Spleen (tissue), 7 donors: ENCODE results near the gene NUP85.

ENCODE experiments used
- POLR2AphosphoS5 ChIP-seq, 3 donors: sonication (generic); formaldehyde crosslinking; IDR thresholded peaks; one replicate each; pipeline ENCODE4 v1.5.1; 2017; ENCODE audit warnings: antibody characterized with exemption in 3 of 3
- TF ChIP-seq, protein P1 (sequence below), 11 experiments: fragments of 200-600 bp in 7 of 11; fragments of 450-650 bp in 4 of 11; sonication (generic) in 4 of 11; IDR thresholded peaks in 8 of 11; conservative IDR thresholded peaks in 3 of 11; 1 replicate in 7 of 11; 2 replicates in 4 of 11; pipeline versions ENCODE4 v1.4.0 to v1.8.0; 2016 to 2021; ENCODE audit warnings: antibody characterized with exemption in 11 of 11, inconsistent platforms in 4 of 11, mild to moderate bottlenecking in 1 of 11
- donor health status: DM: no; HTN: no; CAD: no; lungs with moderate emphysema.
- donor health status: DM: no; HTN: no; CAD: no.
- donor health status: DM: no; HTN: no; CAD: no.

- TF ChIP-seq, protein P1, sequence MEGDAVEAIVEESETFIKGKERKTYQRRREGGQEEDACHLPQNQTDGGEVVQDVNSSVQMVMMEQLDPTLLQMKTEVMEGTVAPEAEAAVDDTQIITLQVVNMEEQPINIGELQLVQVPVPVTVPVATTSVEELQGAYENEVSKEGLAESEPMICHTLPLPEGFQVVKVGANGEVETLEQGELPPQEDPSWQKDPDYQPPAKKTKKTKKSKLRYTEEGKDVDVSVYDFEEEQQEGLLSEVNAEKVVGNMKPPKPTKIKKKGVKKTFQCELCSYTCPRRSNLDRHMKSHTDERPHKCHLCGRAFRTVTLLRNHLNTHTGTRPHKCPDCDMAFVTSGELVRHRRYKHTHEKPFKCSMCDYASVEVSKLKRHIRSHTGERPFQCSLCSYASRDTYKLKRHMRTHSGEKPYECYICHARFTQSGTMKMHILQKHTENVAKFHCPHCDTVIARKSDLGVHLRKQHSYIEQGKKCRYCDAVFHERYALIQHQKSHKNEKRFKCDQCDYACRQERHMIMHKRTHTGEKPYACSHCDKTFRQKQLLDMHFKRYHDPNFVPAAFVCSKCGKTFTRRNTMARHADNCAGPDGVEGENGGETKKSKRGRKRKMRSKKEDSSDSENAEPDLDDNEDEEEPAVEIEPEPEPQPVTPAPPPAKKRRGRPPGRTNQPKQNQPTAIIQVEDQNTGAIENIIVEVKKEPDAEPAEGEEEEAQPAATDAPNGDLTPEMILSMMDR (IDR thresholded peaks at IDR 0.05 in 8 of 11, conservative IDR thresholded peaks at IDR 0.05 in 3 of 11) = no peak
- no peak for TF ChIP-seq POLR2AphosphoS5 (IDR thresholded peaks at IDR 0.05)
Measured at GRCh38 chr17:75231071-75231470, 25.6 kb downstream of the NUP85 start.
